Testis (tissue), 2 donors: Measurements from ENCODE around the gene NCK2.

ENCODE experiments used
- POLR2A ChIP-seq: fragments of 450-650 bp; IDR thresholded peaks from one replicate; pipeline ENCODE4 v1.6.1; 2017; ENCODE audit warnings: antibody characterized with exemption, mild to moderate bottlenecking, moderate library complexity
- TF ChIP-seq, protein P1 (sequence below), 3 experiments: fragments of 450-650 bp in 2 of 3; fragments of 200-600 bp in 1 of 3; sonication (generic) in 1 of 3; IDR thresholded peaks; one replicate each; pipeline ENCODE4 v1.5.1; 2016 to 2019; ENCODE audit warnings: antibody characterized with exemption in 3 of 3, mild to moderate bottlenecking in 2 of 3, moderate library complexity in 1 of 3

DNA sequence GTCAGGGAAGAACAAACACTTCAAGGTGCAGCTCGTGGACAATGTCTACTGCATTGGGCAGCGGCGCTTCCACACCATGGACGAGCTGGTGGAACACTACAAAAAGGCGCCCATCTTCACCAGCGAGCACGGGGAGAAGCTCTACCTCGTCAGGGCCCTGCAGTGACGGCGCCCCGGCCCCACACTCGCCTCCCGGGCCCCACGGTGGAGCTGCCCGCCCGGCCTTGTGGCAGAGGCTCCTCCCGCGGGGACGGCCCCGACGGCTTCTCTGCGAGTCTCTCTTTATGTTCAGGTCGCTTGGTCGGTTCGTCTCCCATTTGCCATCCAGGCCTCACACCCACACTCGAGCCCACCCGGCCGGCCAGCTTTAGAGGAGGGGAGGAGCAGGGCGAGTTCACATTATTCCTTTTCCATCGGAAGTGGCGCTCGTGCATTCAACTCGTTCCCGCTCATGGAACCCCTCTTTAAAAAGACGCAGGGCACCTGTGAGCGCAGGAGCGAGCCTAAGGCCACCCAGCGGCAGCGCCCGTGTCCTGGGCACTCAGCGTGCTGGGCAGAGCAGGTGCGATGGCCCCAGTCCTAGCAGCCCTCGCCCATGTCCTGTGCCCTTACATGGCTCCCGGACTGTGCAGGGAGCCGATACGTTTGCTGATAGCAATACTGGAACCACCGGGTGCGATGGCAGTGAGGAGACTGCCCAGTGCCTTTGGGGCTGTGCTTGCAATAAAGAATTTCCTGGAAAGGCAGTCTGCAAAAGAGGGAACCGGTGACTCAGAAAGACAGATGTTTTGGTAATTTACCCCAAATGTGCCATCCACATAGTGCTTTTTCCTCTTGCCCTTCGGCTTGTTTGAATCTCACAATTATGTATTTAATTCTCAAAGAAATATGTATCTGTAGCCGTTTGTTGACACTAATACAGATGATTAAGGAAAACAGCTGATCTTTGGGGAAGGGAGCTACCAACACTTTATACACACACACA lies 148.6 kb downstream of the NCK2 start:
- TF ChIP-seq, protein P1, sequence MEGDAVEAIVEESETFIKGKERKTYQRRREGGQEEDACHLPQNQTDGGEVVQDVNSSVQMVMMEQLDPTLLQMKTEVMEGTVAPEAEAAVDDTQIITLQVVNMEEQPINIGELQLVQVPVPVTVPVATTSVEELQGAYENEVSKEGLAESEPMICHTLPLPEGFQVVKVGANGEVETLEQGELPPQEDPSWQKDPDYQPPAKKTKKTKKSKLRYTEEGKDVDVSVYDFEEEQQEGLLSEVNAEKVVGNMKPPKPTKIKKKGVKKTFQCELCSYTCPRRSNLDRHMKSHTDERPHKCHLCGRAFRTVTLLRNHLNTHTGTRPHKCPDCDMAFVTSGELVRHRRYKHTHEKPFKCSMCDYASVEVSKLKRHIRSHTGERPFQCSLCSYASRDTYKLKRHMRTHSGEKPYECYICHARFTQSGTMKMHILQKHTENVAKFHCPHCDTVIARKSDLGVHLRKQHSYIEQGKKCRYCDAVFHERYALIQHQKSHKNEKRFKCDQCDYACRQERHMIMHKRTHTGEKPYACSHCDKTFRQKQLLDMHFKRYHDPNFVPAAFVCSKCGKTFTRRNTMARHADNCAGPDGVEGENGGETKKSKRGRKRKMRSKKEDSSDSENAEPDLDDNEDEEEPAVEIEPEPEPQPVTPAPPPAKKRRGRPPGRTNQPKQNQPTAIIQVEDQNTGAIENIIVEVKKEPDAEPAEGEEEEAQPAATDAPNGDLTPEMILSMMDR (IDR thresholded peaks at IDR 0.05) = no peak
- no peak for TF ChIP-seq POLR2A
